Measurements from ENCODE around the gene CDKN1C. TPM values are rescaled to one million over a fixed set of nuclear protein-coding genes. Genes with fewer than 3 reads are reported as not detected.

CDKN1C gene
- polyA plus RNA-seq, 1 donor from 2014 or later = 36.7 TPM

DNA sequence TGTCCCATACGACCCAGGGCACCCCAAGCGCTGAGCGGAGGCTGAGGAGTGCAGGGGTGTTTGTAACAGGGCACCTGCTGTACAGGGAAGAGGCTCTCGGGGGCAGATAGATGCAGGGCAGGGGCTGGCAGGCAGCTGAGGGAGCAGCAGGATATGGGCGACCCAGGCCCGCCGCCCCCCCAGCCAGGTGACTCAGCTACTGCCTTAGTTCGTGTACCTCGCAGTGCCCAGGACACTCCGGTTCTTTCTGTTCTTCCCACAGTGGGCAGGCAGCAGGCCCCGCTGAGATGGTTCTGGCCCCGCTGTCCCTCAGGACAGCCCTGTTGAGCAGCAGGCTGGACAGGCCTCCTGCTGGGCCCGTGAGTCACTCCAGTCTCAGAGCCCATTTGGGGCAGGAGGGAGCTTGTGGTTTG, 27.4 kb upstream of the CDKN1C start:
- Histone ChIP-seq H3K4me2 (ENCODE audit: low read length) (no peak overlapping the region), H3K9me3 (ENCODE audit: low read length) (no peaks in the 10 kb centered on the region), H3K27me3 (ENCODE audit: insufficient read depth, low read depth, low read length) (no peaks in the 10 kb centered on the region), H3K9ac (ENCODE audit: low read length) (no peak overlapping the region), H3K36me3 (ENCODE audit: insufficient read depth, low read length) (no peaks in the 10 kb centered on the region), H3K4me3 (ENCODE audit: low read length) (no peak overlapping the region), H2AFZ (ENCODE audit: low read depth, low read length) (no peak overlapping the region), H4K20me1 (ENCODE audit: insufficient read depth) (no peaks in the 10 kb centered on the region), H3K79me2 (replicated peaks; ENCODE audit: insufficient read depth, low read length) (no peaks in the 10 kb centered on the region), H3K9me2 (ENCODE audit: insufficient read depth, low read length) (no peaks in the 10 kb centered on the region), H3F3A (ENCODE audit: insufficient read depth, low read length, poor library complexity, severe bottlenecking) (no peaks in the 10 kb centered on the region), H3K27ac (ENCODE audit: low read length) (no peak overlapping the region)
- TF ChIP-seq SMC3 (conservative IDR thresholded peaks at IDR 0.05; ENCODE audit: poor library complexity) (no peak), CTCF (IDR thresholded peaks at IDR 0.05; ENCODE audit: poor library complexity, severe bottlenecking) (no peak), EP300 (conservative IDR thresholded peaks at IDR 0.05; ENCODE audit: poor library complexity, severe bottlenecking) (no peak), MXI1 (conservative IDR thresholded peaks at IDR 0.05; ENCODE audit: poor library complexity, severe bottlenecking) (no peak), TAF1 (IDR thresholded peaks at IDR 0.05; ENCODE audit: low read depth) (no peak), RAD21 (conservative IDR thresholded peaks at IDR 0.05) (no peak), POLR2AphosphoS5 (IDR thresholded peaks at IDR 0.05) (no peak), EZH2 (IDR thresholded peaks at IDR 0.05; ENCODE audit: borderline replicate concordance, insufficient read depth, low read length, poor library complexity, severe bottlenecking) (no peak)
- TF ChIP-seq, protein P1, sequence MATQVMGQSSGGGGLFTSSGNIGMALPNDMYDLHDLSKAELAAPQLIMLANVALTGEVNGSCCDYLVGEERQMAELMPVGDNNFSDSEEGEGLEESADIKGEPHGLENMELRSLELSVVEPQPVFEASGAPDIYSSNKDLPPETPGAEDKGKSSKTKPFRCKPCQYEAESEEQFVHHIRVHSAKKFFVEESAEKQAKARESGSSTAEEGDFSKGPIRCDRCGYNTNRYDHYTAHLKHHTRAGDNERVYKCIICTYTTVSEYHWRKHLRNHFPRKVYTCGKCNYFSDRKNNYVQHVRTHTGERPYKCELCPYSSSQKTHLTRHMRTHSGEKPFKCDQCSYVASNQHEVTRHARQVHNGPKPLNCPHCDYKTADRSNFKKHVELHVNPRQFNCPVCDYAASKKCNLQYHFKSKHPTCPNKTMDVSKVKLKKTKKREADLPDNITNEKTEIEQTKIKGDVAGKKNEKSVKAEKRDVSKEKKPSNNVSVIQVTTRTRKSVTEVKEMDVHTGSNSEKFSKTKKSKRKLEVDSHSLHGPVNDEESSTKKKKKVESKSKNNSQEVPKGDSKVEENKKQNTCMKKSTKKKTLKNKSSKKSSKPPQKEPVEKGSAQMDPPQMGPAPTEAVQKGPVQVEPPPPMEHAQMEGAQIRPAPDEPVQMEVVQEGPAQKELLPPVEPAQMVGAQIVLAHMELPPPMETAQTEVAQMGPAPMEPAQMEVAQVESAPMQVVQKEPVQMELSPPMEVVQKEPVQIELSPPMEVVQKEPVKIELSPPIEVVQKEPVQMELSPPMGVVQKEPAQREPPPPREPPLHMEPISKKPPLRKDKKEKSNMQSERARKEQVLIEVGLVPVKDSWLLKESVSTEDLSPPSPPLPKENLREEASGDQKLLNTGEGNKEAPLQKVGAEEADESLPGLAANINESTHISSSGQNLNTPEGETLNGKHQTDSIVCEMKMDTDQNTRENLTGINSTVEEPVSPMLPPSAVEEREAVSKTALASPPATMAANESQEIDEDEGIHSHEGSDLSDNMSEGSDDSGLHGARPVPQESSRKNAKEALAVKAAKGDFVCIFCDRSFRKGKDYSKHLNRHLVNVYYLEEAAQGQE (IDR thresholded peaks at IDR 0.05; ENCODE audit: borderline replicate concordance) = no peak

GRCh38 chr11:2912498-2912897, 26.9 kb upstream of the CDKN1C start:
- Histone ChIP-seq H3K9me3 (ENCODE audit: low read length) (no peaks in the 10 kb centered on the region), H3F3A (ENCODE audit: insufficient read depth, low read length, poor library complexity, severe bottlenecking) (no peaks in the 10 kb centered on the region), H3K27me3 (ENCODE audit: insufficient read depth, low read depth, low read length) (no peaks in the 10 kb centered on the region), H3K4me3 (ENCODE audit: low read length) (no peak overlapping the region), H3K9me2 (ENCODE audit: insufficient read depth, low read length) (no peaks in the 10 kb centered on the region), H4K20me1 (ENCODE audit: insufficient read depth) (no peaks in the 10 kb centered on the region), H3K36me3 (ENCODE audit: insufficient read depth, low read length) (no peaks in the 10 kb centered on the region), H3K79me2 (replicated peaks; ENCODE audit: insufficient read depth, low read length) (no peaks in the 10 kb centered on the region), H3K9ac (ENCODE audit: low read length) (no peak overlapping the region), H2AFZ (ENCODE audit: low read depth, low read length) (no peak overlapping the region), H3K27ac (ENCODE audit: low read length) (no peak overlapping the region), H3K4me2 (ENCODE audit: low read length) (no peak overlapping the region)
- no peak for TF ChIP-seq TAF1 (IDR thresholded peaks at IDR 0.05; ENCODE audit: low read depth)
- TF ChIP-seq RAD21 (conservative IDR thresholded peaks at IDR 0.05) = no peak
- no peak for TF ChIP-seq SMC3 (conservative IDR thresholded peaks at IDR 0.05; ENCODE audit: poor library complexity)
- no peak for TF ChIP-seq POLR2AphosphoS5 (IDR thresholded peaks at IDR 0.05)
- no peak for TF ChIP-seq MXI1 (conservative IDR thresholded peaks at IDR 0.05; ENCODE audit: poor library complexity, severe bottlenecking)
- no peak for TF ChIP-seq EZH2 (IDR thresholded peaks at IDR 0.05; ENCODE audit: borderline replicate concordance, insufficient read depth, low read length, poor library complexity, severe bottlenecking)
- no peak for TF ChIP-seq CTCF (IDR thresholded peaks at IDR 0.05; ENCODE audit: poor library complexity, severe bottlenecking)
- TF ChIP-seq, protein P1 (IDR thresholded peaks at IDR 0.05; ENCODE audit: borderline replicate concordance) = no peak
- no peak for TF ChIP-seq EP300 (conservative IDR thresholded peaks at IDR 0.05; ENCODE audit: poor library complexity, severe bottlenecking)

Measured in neural cell (in vitro differentiated cells).